HepG2 (cell line): ENCODE results near the gene THAP2. TPM values are rescaled to one million over a fixed set of nuclear protein-coding genes. Genes with fewer than 3 reads are reported as not detected.

ENCODE experiments used
- DMTF1 ChIP-seq: sonication (generic); formaldehyde crosslinking; IDR thresholded peaks from 2 replicates; pipeline ENCODE4 v1.4.0; 2020; ENCODE audit warnings: mild to moderate bottlenecking, missing genetic modification reagents
- GFI1 ChIP-seq: sonication (generic); formaldehyde crosslinking; IDR thresholded peaks from 2 replicates; pipeline ENCODE4 v1.5.0; 2020; ENCODE audit warnings: missing genetic modification reagents, mild to moderate bottlenecking, borderline replicate concordance
- HES4 ChIP-seq: sonication (generic); formaldehyde crosslinking; IDR thresholded peaks from 2 replicates; pipeline ENCODE4 v1.9.0; 2021; ENCODE audit warnings: mild to moderate bottlenecking, missing genetic modification reagents, borderline replicate concordance
- HHEX ChIP-seq: IDR thresholded peaks from 2 replicates; pipeline ENCODE4 v1.6.1; 2016; ENCODE audit warnings: control low read depth
- IKZF4 ChIP-seq: sonication (generic); formaldehyde crosslinking; IDR thresholded peaks from 2 replicates; pipeline ENCODE4 v1.5.1; 2020; ENCODE audit warnings: borderline replicate concordance, mild to moderate bottlenecking, low read depth, missing genetic modification reagents; ENCODE audit errors: not compliant biosample characterization
- ISX ChIP-seq: sonication (generic); formaldehyde crosslinking; conservative IDR thresholded peaks from 2 replicates; pipeline ENCODE4 v1.5.0; 2020; ENCODE audit warnings: missing genetic modification reagents
- JARID2 ChIP-seq: sonication (generic); formaldehyde crosslinking; IDR thresholded peaks from 2 replicates; pipeline ENCODE4 v1.8.1; 2023; ENCODE audit warnings: missing genetic modification reagents, inconsistent platforms; ENCODE audit not compliant: insufficient replicate concordance
- MYNN ChIP-seq: sonication (generic); formaldehyde crosslinking; IDR thresholded peaks from 2 replicates; pipeline ENCODE4 v1.4.0; 2020; ENCODE audit warnings: mild to moderate bottlenecking, low read depth, missing genetic modification reagents
- NFIB ChIP-seq: sonication (generic); formaldehyde crosslinking; IDR thresholded peaks from 2 replicates; pipeline ENCODE4 v1.9.0; 2021; ENCODE audit warnings: missing genetic modification reagents, mild to moderate bottlenecking, borderline replicate concordance
- RFXAP ChIP-seq: sonication (generic); formaldehyde crosslinking; IDR thresholded peaks from 2 replicates; pipeline ENCODE4 v1.4.0; 2020; ENCODE audit warnings: missing genetic modification reagents, borderline replicate concordance
- SAFB2 ChIP-seq: sonication (generic); formaldehyde crosslinking; IDR thresholded peaks from 2 replicates; pipeline ENCODE4 v1.5.1; 2020; ENCODE audit warnings: missing genetic modification reagents, low read depth, mild to moderate bottlenecking, borderline replicate concordance
- SATB2 ChIP-seq: sonication (generic); formaldehyde crosslinking; IDR thresholded peaks from 2 replicates; pipeline ENCODE4 v1.5.0; 2020; ENCODE audit warnings: missing genetic modification reagents
- SMAD9 ChIP-seq: sonication (generic); formaldehyde crosslinking; IDR thresholded peaks from 2 replicates; pipeline ENCODE4 v1.5.1; 2020; ENCODE audit warnings: mild to moderate bottlenecking, missing genetic modification reagents
- SPEN ChIP-seq: sonication (generic); formaldehyde crosslinking; IDR thresholded peaks from 2 replicates; pipeline ENCODE4 v1.5.1; 2020; ENCODE audit warnings: low read depth, mild to moderate bottlenecking, missing genetic modification reagents
- USF2 ChIP-seq, 2 experiments: sonication (generic) in 1 of 2; formaldehyde crosslinking in 1 of 2; IDR thresholded peaks; 2 replicates each; pipeline versions ENCODE4 v1.5.1 to v1.6.1; 2011 to 2020; ENCODE audit warnings: borderline replicate concordance in 1 of 2, low read depth in 1 of 2, low read length in 1 of 2, mild to moderate bottlenecking in 1 of 2, missing genetic modification reagents in 1 of 2, moderate library complexity in 1 of 2
- ZMYM4 ChIP-seq: sonication (generic); formaldehyde crosslinking; IDR thresholded peaks from 2 replicates; pipeline ENCODE4 v1.8.1; 2023; ENCODE audit warnings: mild to moderate bottlenecking, missing genetic modification reagents
- ZNF230 ChIP-seq: sonication (generic); formaldehyde crosslinking; IDR thresholded peaks from 2 replicates; pipeline ENCODE4 v1.4.0; 2020; ENCODE audit warnings: mild to moderate bottlenecking, missing genetic modification reagents
- ZNF256 ChIP-seq: sonication (generic); formaldehyde crosslinking; conservative IDR thresholded peaks from 2 replicates; pipeline ENCODE4 v1.4.0; 2020; ENCODE audit warnings: missing genetic modification reagents
- ZNF275 ChIP-seq: sonication (generic); formaldehyde crosslinking; IDR thresholded peaks from 2 replicates; pipeline ENCODE4 v1.8.0; 2022; ENCODE audit warnings: missing genetic modification reagents, mild to moderate bottlenecking, inconsistent platforms, borderline replicate concordance
- ZNF574 ChIP-seq: sonication (generic); formaldehyde crosslinking; IDR thresholded peaks from 2 replicates; pipeline ENCODE4 v1.4.0; 2020; ENCODE audit warnings: missing genetic modification reagents
- polyA plus RNA-seq, 8 experiments: library from polyadenylated mRNA; depleted of rRNA in 3 of 8; stranded (reverse) in 7 of 8; unstranded in 1 of 8; fragments of >200 nt; fragmentation: Illumina TruSeq in 4 of 8; extraction: Trizol in 4 of 8; gene quantifications; 2 replicates each; pipeline versions ENCODE4 v1.2.1 to v1.2.3, GENCODE V29; 2011 to 2016; ENCODE audit warnings: low read depth in 4 of 8, missing spikeins in 1 of 8, mixed read lengths in 1 of 8; ENCODE audit not compliant: insufficient read depth in 1 of 8
- total RNA-seq, 5 experiments: library from RNA; depleted of rRNA; stranded (reverse); fragments of >200 nt; fragmentation: Illumina TruSeq; extraction: Trizol; gene quantifications; 2 replicates each; pipeline ENCODE4 v1.2.3, GENCODE V29; 2016; ENCODE audit warnings: low read depth in 1 of 5

The THAP2 gene
- total and polyA plus RNA-seq, 2 of the 13 experiments (the other 11 are each of a cell fraction or from before 2014, with no cell fraction given): 5.2 to 6.2 TPM

GRCh38 chr12:71662849-71663560 is 1.1 kb upstream of the THAP2 start (continued):
- TF ChIP-seq ZNF574 (CRISPR knock-in tag) (no peak; the same call in 1 of the 2 replicates), MYNN (CRISPR knock-in tag) (no peak), ZNF256 (CRISPR knock-in tag) (no peak), GFI1 (no peak), ZNF230 (CRISPR knock-in tag) (peak; percentile 49; the same call in 1 of the 2 replicates), RFXAP (CRISPR knock-in tag) (no peak), HES4 (CRISPR knock-in tag) (no peak), SPEN (CRISPR knock-in tag) (no peak), HHEX (CRISPR knock-in tag) (no peak), SATB2 (CRISPR knock-in tag) (no peak), DMTF1 (CRISPR knock-in tag) (0 out of 2 replicates have a peak, but pooled peaks have one; percentile 55), ZMYM4 (CRISPR knock-in tag) (peak; percentile 42; the same call in 1 of the 2 replicates), SAFB2 (CRISPR knock-in tag) (no peak), JARID2 (CRISPR knock-in tag) (no peak), NFIB (CRISPR knock-in tag) (no peak), IKZF4 (CRISPR knock-in tag) (no peak), ZNF275 (CRISPR knock-in tag) (no peak), USF2 (IDR thresholded peaks at IDR 0.05; ENCODE audit: low read depth, low read length) (no peak), USF2 (CRISPR knock-in tag; IDR thresholded peaks at IDR 0.05; ENCODE audit: borderline replicate concordance) (no peak), SMAD9 (no peak), ISX (CRISPR knock-in tag) (peak; percentile 5; the same call in 1 of the 2 replicates)
